ENCODE results near the gene FOXE3.

FOXE3 gene

DNA sequence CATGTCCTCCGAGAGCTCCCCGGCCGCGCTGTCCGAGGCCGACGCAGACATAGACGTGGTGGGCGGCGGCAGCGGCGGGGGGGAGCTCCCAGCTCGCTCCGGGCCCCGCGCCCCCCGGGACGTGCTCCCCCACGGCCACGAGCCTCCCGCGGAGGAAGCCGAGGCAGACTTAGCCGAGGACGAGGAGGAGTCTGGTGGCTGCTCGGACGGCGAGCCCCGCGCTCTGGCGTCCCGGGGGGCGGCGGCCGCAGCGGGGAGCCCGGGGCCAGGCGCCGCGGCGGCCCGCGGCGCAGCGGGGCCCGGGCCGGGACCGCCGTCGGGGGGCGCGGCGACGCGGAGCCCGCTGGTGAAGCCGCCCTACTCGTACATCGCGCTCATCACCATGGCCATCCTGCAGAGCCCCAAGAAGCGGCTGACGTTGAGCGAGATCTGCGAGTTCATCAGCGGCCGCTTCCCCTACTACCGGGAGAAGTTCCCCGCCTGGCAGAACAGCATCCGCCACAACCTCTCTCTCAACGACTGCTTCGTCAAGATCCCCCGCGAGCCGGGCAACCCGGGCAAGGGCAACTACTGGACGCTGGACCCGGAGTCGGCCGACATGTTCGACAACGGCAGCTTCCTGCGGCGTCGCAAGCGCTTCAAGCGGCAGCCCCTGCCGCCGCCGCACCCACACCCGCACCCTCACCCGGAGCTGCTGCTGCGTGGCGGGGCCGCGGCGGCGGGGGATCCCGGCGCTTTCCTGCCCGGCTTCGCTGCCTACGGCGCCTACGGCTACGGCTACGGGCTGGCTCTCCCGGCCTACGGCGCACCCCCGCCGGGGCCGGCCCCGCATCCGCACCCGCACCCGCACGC, 22.3 kb downstream of the FOXE3 start:
- no peaks in the 10 kb centered on the region for H3K9me3 ChIP-seq (ENCODE audit: control insufficient read depth in 5 of 5, low read length in 5 of 5)
- H3K9ac ChIP-seq (ENCODE audit: low read length in 5 of 5): no peak overlapping the region
- H3K27ac ChIP-seq (ENCODE audit: low read depth, low read length): no peak overlapping the region
- H3K4me1 ChIP-seq (ENCODE audit: control insufficient read depth in 5 of 5, insufficient read depth in 5 of 5, low read length in 5 of 5): peaks cover 2 to 45% (median 31%) of the 10 kb centered on the region in 5 donors
- H3K27me3 ChIP-seq (ENCODE audit: control insufficient read depth in 5 of 5, insufficient read depth in 4 of 5, low read length in 5 of 5): peaks cover 19 to 55% (median 40%) of the 10 kb centered on the region in 5 donors
- peak overlapping the region in 3 of 5 donors; percentile 75 to 82 (median 79) for H3K4me3 ChIP-seq (ENCODE audit: low read depth in 1 of 5, low read length in 5 of 5)
- no peaks in the 10 kb centered on the region for H3K36me3 ChIP-seq (ENCODE audit: control insufficient read depth in 5 of 5, insufficient read depth in 5 of 5, low read length in 5 of 5)

GRCh38 chr1:47439017-47439818, 23.1 kb downstream of the FOXE3 start:
- no peak overlapping the region for H3K27ac ChIP-seq (ENCODE audit: low read depth, low read length)
- H3K36me3 ChIP-seq (ENCODE audit: control insufficient read depth in 5 of 5, insufficient read depth in 5 of 5, low read length in 5 of 5): no peaks in the 10 kb centered on the region
- H3K4me1 ChIP-seq (ENCODE audit: control insufficient read depth in 5 of 5, insufficient read depth in 5 of 5, low read length in 5 of 5): peaks cover 0 to 38% (median 25%) of the 10 kb centered on the region in 5 donors
- H3K27me3 ChIP-seq (ENCODE audit: control insufficient read depth in 5 of 5, insufficient read depth in 4 of 5, low read length in 5 of 5): peaks cover 25 to 57% (median 47%) of the 10 kb centered on the region in 5 donors
- H3K4me3 ChIP-seq (ENCODE audit: low read depth in 1 of 5, low read length in 5 of 5): peak overlapping the region in 1 of 5 donors; percentile 17
- H3K9me3 ChIP-seq (ENCODE audit: control insufficient read depth in 5 of 5, low read length in 5 of 5): no peaks in the 10 kb centered on the region
- no peak overlapping the region for H3K9ac ChIP-seq (ENCODE audit: low read length in 5 of 5)

DNA sequence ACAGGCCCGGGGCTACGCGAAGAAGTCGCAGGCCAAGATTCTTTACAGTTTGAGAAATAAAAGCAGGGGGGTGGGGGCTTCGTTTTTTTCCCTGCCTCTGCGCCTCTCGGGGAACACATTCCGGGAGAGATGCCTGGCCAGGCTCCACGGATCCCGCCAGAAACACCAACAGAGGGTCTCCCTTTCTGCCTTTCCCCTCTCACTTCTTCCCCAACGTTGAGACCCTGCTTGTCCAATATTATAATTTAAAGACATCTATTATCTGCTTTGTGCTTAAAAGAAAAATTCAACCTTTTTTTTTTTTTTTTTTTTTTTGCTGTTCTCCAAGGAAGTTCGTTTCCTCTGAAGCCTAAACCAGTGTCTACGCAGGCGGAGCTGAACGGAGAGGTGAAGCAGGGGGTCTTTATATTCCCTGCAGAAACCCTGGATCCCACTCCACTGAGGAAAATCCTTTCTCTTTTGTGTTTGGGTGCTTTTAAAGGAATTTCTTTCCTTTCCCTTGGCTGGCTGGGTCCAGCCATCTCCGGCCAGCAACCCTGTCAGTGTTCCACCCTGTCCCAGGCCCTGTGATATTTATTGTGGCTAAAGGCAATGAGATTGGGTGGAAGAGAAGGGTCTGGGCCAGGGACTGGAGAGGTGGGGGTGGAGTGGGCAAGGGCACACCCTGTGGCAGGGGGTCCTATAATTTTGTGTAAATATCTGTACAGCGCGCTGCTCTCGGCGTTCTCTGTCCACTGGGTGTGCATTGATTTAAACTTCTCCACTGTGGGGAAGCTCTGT, 23.9 kb downstream of the FOXE3 start:
- H3K4me1 ChIP-seq (ENCODE audit: control insufficient read depth in 5 of 5, insufficient read depth in 5 of 5, low read length in 5 of 5): peaks cover 0 to 38% (median 24%) of the 10 kb centered on the region in 5 donors
- H3K9ac ChIP-seq (ENCODE audit: low read length in 5 of 5): no peak overlapping the region
- H3K36me3 ChIP-seq (ENCODE audit: control insufficient read depth in 5 of 5, insufficient read depth in 5 of 5, low read length in 5 of 5): no peaks in the 10 kb centered on the region
- peaks cover 32 to 59% (median 55%) of the 10 kb centered on the region in 5 donors for H3K27me3 ChIP-seq (ENCODE audit: control insufficient read depth in 5 of 5, insufficient read depth in 4 of 5, low read length in 5 of 5)
- no peak overlapping the region for H3K4me3 ChIP-seq (ENCODE audit: low read depth in 1 of 5, low read length in 5 of 5)
- H3K27ac ChIP-seq (ENCODE audit: low read depth, low read length): no peak overlapping the region
- no peaks in the 10 kb centered on the region for H3K9me3 ChIP-seq (ENCODE audit: control insufficient read depth in 5 of 5, low read length in 5 of 5)

- H3K27me3 ChIP-seq (ENCODE audit: control insufficient read depth in 5 of 5, insufficient read depth in 4 of 5, low read length in 5 of 5): peaks cover 38 to 65% (median 61%) of the 10 kb centered on the region in 5 donors
- peaks cover 0 to 40% (median 23%) of the 10 kb centered on the region in 5 donors for H3K4me1 ChIP-seq (ENCODE audit: control insufficient read depth in 5 of 5, insufficient read depth in 5 of 5, low read length in 5 of 5)
- no peak overlapping the region for H3K9ac ChIP-seq (ENCODE audit: low read length in 5 of 5)
- no peaks in the 10 kb centered on the region for H3K9me3 ChIP-seq (ENCODE audit: control insufficient read depth in 5 of 5, low read length in 5 of 5)
- H3K27ac ChIP-seq (ENCODE audit: low read depth, low read length): no peak overlapping the region
- H3K4me3 ChIP-seq (ENCODE audit: low read depth in 1 of 5, low read length in 5 of 5): no peak overlapping the region
- H3K36me3 ChIP-seq (ENCODE audit: control insufficient read depth in 5 of 5, insufficient read depth in 5 of 5, low read length in 5 of 5): no peaks in the 10 kb centered on the region
Observed at GRCh38 chr1:47440599-47441081, 24.6 kb downstream of the FOXE3 start.

GRCh38 chr1:47441450-47442106, 25.5 kb downstream of the FOXE3 start:
- peaks cover 45 to 74% (median 70%) of the 10 kb centered on the region in 5 donors for H3K27me3 ChIP-seq (ENCODE audit: control insufficient read depth in 5 of 5, insufficient read depth in 4 of 5, low read length in 5 of 5)
- no peak overlapping the region for H3K27ac ChIP-seq (ENCODE audit: low read depth, low read length)
- no peak overlapping the region for H3K9ac ChIP-seq (ENCODE audit: low read length in 5 of 5)

GRCh38 chr1:47442202-47442601, 26.1 kb downstream of the FOXE3 start:
- Histone ChIP-seq H3K4me1 (ENCODE audit: control insufficient read depth in 5 of 5, insufficient read depth in 5 of 5, low read length in 5 of 5) (peaks cover 0 to 27% (median 11%) of the 10 kb centered on the region in 5 donors), H3K36me3 (ENCODE audit: control insufficient read depth in 5 of 5, insufficient read depth in 5 of 5, low read length in 5 of 5) (no peaks in the 10 kb centered on the region), H3K9ac (ENCODE audit: low read length in 5 of 5) (no peak overlapping the region), H3K27ac (ENCODE audit: low read depth, low read length) (no peak overlapping the region), H3K27me3 (ENCODE audit: control insufficient read depth in 5 of 5, insufficient read depth in 4 of 5, low read length in 5 of 5) (peaks cover 51 to 80% (median 76%) of the 10 kb centered on the region in 5 donors), H3K9me3 (ENCODE audit: control insufficient read depth in 5 of 5, low read length in 5 of 5) (no peaks in the 10 kb centered on the region), H3K4me3 (ENCODE audit: low read depth in 1 of 5, low read length in 5 of 5) (no peak overlapping the region)

More at GRCh38 chr1:47441450-47442106, 25.5 kb downstream of the FOXE3 start:
- Histone ChIP-seq H3K4me3 (ENCODE audit: low read depth in 1 of 5, low read length in 5 of 5) (no peak overlapping the region), H3K9me3 (ENCODE audit: control insufficient read depth in 5 of 5, low read length in 5 of 5) (no peaks in the 10 kb centered on the region), H3K36me3 (ENCODE audit: control insufficient read depth in 5 of 5, insufficient read depth in 5 of 5, low read length in 5 of 5) (no peaks in the 10 kb centered on the region), H3K4me1 (ENCODE audit: control insufficient read depth in 5 of 5, insufficient read depth in 5 of 5, low read length in 5 of 5) (peaks cover 0 to 34% (median 17%) of the 10 kb centered on the region in 5 donors)

GRCh38 chr1:47442842-47443529, 26.9 kb downstream of the FOXE3 start:
- Histone ChIP-seq H3K9ac (ENCODE audit: low read length in 5 of 5) (no peak overlapping the region), H3K4me3 (ENCODE audit: low read depth in 1 of 5, low read length in 5 of 5) (no peak overlapping the region), H3K4me1 (ENCODE audit: control insufficient read depth in 5 of 5, insufficient read depth in 5 of 5, low read length in 5 of 5) (peaks cover 0 to 24% (median 11%) of the 10 kb centered on the region in 5 donors), H3K27me3 (ENCODE audit: control insufficient read depth in 5 of 5, insufficient read depth in 4 of 5, low read length in 5 of 5) (peaks cover 54 to 85% (median 79%) of the 10 kb centered on the region in 5 donors), H3K27ac (ENCODE audit: low read depth, low read length) (no peak overlapping the region), H3K9me3 (ENCODE audit: control insufficient read depth in 5 of 5, low read length in 5 of 5) (no peaks in the 10 kb centered on the region), H3K36me3 (ENCODE audit: control insufficient read depth in 5 of 5, insufficient read depth in 5 of 5, low read length in 5 of 5) (no peaks in the 10 kb centered on the region)

GRCh38 chr1:47443530-47444296, 27.6 kb downstream of the FOXE3 start:
- Histone ChIP-seq H3K27ac (ENCODE audit: low read depth, low read length) (no peak overlapping the region), H3K9ac (ENCODE audit: low read length in 5 of 5) (no peak overlapping the region), H3K4me1 (ENCODE audit: control insufficient read depth in 5 of 5, insufficient read depth in 5 of 5, low read length in 5 of 5) (peaks cover 0 to 19% (median 10%) of the 10 kb centered on the region in 5 donors), H3K36me3 (ENCODE audit: control insufficient read depth in 5 of 5, insufficient read depth in 5 of 5, low read length in 5 of 5) (no peaks in the 10 kb centered on the region), H3K4me3 (ENCODE audit: low read depth in 1 of 5, low read length in 5 of 5) (no peak overlapping the region), H3K9me3 (ENCODE audit: control insufficient read depth in 5 of 5, low read length in 5 of 5) (no peaks in the 10 kb centered on the region), H3K27me3 (ENCODE audit: control insufficient read depth in 5 of 5, insufficient read depth in 4 of 5, low read length in 5 of 5) (peaks cover 62 to 92% (median 83%) of the 10 kb centered on the region in 5 donors)

Measured in subcutaneous abdominal adipose tissue (tissue), 5 donors.